GM18505 (cell line): ENCODE data around the gene MFAP4.

Source experiments
- ATAC-seq: cut with Tn5 transposase; IDR thresholded peaks from one replicate; pipeline ENCODE4 v1.9.1; 2021; ENCODE audit not compliant: unreplicated experiment
- POLR2A ChIP-seq: IDR thresholded peaks from 4 replicates; pipeline ENCODE4 v1.6.1; 2011; ENCODE audit warnings: borderline replicate concordance; ENCODE audit not compliant: insufficient read depth, insufficient read length; ENCODE audit errors: extremely low read depth

The MFAP4 gene

DNA sequence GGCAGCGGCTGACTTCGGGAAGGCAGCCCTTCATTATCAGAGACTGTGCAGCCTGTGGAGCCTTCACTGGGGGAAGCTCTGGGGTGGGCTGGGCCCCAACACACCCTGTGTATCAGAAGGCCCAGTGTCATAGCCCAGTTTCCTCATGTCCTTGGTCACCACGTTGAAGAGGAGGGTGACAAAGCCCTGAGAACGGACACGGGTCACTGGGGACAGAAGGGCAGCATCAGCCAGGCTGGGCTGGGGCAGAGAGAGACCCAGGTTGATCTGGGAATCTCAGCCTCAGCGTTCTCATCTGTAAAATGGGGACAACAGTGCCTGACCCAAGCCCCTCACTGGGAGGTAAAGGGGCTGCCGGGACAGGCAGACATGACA is 43.7 kb downstream of the MFAP4 start:
- TF ChIP-seq POLR2A, result no peak

DNA sequence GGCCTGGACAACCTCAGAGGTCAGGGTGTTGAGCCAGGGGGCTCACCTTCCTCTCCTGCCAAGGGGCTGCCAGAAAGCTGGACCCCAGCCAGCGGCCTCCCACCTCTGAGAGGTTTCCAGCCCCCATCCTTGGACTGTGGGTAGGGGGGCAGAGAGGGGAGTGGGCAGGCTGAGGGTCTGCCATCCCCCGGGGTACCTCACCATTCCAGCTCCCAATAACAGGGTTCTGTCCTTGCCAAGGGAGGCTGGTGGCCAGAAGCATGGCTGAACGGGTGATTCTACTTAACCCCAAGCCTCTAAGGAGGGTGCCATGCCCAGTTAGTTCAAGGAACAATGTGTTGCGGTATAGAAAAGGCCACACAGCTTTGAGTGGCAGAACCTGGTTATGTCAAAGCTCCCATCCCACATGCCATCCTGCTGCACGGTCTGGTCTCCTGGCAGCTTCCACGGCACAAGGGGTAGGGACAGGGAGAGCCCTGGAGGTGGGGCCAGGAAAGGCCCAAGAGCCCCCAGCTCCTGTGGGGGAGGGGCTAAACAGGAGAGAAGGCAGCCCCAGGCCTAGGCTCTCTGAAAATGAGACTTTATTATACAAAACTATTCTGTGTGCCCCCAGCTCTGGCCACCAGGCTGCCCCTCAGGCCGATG is 44.3 kb downstream of the MFAP4 start:
- no peak for TF ChIP-seq POLR2A

More for the DNA sequence above, 43.7 kb downstream of the MFAP4 start:
- no peak for ATAC-seq

DNA sequence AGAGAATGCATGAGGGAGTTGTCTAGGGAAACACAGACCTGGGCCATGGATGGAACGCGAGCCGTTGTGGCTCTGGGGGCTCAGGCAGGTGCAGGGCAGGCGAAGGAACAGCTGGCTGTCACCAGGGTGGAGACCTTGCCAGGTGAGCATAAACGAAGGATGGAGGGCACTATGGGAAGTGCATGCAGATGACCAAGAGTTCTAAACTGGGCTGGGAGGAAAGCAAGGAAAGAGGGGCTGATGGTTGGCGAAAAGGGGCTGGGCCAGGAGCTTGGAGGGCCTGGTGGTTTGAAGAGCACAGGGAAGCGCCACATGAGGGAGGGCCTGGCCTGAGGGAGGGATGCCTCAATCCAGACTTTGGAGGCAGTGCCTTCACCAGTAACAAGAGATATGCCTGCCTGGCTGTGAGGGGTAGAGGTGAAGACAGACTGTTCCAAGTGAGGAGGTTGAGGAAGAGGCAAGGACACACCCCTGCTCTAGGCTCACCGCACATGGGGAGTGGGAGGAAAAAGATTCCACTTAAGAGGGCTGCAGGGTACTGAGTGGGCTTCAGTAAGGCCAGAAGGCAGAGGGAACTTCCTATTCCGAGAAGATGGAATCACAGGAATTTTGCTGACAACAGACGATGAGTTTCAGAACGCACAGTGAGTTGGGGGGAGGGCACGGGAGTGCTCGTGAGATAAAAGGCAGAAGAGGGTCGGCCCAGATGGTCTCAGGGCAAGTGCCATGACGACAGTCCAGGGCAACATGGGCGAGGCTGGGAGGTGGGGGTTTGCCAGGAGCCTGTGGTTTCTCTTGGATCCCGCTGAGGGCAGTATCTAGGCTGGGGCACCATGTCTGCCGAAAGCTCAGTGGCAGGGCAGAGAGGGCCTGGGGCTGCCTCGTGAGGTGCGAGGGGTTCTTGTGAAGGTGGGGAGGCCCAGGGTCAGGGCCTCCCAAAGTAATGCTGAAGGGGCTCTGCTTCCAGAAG is 45.1 kb downstream of the MFAP4 start:
- ATAC-seq, result no peak
- no peak for TF ChIP-seq POLR2A

More for the DNA sequence above, 44.3 kb downstream of the MFAP4 start:
- ATAC-seq, result no peak

DNA sequence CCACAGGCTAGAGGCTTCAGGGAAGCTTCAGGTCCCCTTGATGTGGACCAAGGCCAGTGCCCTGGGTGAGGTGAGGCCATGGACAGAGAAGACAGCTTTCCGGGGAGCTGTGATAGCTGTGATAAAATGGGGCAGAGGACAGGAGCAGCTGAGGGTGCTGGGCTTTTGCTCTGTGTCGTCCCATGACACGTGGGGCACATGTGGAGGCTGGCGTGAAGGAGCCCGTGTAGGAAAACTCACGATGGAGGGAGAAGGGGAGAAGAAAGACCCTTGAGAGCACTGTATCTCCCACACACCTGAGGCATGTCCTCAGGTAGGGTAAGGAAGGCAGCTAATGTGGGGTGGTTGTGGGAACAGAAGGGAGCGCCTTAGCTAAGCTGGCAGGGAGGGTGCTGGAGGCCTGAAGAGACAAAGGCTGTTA is 45.8 kb downstream of the MFAP4 start:
- ATAC-seq, result no peak
- TF ChIP-seq POLR2A, result no peak

DNA sequence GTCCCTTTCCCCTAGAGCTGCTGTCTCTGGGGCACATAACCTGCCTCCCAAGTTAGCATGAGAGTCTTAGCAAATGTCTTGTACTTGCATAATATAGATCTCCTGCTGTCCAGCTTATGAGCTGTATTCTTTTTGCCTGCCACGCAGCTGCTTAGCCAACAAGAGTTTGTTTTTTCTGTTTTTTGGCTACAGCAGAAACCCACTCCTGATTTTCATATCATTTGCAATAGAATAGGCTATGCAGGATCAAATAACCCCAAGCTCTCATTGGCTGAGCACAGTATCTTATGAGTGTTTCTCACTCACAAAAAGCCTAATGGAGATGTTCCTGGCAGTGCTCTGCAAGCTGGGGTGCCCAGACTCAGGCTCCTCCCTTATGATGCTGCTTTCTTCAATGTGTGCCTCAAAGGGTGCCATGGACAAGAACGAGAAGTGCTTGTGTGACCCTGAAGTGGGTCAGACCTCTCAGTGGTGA is 47.6 kb downstream of the MFAP4 start:
- no peak for ATAC-seq
- no peak for TF ChIP-seq POLR2A

DNA sequence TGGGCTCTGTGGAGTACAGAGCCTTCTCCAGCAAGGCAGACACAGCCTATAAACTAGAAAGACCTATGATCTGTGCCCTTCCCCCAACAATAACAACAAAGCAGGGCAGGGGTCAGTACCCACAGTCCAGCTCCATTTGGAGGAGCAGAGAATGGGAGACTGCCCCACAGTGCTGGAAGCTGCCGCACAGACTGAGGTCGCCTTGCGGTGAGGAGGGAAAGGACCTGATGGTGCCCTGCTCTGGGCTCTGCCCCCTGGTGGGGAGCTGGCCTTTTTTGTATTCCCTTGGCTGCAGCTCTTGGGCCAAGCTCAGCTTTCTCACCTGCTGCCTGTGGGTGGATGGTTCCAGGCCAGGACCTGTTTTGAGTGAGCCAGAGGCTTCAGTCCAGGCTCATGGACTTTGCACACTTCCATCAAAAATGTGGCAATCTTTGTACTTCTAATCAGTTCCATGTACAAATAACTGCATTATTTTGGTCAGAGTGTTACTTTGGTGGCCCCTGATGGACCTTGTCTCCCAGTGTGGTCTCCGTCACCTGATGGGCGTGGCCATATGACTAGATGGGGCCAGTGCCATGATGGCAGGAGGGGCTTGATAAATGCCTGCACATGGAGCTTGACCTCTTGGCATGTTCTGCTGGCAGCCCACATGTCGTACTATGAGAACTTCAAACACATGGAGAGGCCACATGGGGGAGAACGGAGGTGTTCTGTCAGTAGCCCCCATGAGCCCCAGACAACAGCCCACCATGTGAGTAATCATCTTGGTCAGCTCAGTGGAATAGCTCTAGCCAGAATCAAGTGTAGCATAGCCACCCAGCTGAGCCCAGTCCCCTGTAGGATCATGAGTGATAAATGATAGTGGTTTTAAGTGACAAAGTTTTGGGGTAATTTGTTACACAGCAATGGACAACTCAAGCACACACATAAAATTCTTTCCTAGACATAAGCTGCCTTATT is 48.7 kb downstream of the MFAP4 start:
- no peak for ATAC-seq
- TF ChIP-seq POLR2A, result no peak

DNA sequence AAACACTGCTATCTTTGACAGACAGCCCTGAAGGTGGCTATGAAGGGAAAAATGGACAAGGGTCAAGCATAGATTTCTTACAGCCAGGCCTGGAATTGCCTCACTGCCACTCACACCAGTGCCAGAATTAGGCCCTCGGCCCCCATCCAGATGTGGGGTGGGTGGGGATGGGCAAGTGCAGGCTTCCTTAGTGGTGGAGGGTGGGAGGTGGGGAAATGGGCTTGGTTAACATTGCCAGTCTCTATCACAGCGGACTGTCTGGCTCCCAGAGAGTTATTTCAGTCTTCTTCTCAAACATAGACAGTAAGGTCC is 49.3 kb downstream of the MFAP4 start:
- TF ChIP-seq POLR2A, result no peak
- no peak for ATAC-seq

DNA sequence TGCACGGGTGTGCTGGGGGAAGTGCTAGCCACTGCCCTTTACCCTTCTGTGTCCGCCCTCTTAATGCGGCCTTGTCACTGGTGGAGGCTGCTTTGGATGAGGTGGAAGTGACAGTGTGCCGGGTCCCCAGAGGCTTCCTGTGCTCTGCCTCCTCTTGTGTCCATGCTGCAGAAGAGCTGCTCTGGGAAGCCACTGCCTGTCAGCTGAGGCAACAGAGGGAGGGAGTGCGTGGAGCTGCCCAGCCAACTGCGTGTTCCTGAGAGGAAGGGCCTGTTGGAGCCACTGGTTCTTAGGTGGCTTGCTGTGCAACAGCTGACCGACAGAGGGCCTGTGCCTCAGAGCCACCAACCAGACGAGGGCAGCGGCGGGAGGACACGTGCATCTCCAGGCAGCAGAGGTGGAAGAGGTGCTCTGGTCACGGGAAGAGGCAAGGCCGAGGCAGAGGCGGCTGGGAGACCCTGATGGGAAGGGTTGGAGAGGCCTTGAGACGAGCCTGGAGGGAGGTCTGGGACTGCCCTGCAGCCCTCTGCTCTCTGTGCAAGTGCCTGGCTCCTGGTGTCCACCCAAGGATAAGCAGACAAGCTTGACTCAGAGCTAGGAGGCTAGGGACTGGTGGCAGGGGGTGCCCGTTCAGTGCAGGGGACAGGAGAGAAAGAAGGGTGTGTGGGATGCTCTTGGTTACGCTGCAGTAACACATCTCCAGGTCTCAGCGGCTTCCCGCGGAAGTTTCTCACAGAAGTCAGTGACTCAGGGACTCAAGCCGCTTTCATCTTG is 49.9 kb downstream of the MFAP4 start:
- TF ChIP-seq POLR2A, result no peak

DNA sequence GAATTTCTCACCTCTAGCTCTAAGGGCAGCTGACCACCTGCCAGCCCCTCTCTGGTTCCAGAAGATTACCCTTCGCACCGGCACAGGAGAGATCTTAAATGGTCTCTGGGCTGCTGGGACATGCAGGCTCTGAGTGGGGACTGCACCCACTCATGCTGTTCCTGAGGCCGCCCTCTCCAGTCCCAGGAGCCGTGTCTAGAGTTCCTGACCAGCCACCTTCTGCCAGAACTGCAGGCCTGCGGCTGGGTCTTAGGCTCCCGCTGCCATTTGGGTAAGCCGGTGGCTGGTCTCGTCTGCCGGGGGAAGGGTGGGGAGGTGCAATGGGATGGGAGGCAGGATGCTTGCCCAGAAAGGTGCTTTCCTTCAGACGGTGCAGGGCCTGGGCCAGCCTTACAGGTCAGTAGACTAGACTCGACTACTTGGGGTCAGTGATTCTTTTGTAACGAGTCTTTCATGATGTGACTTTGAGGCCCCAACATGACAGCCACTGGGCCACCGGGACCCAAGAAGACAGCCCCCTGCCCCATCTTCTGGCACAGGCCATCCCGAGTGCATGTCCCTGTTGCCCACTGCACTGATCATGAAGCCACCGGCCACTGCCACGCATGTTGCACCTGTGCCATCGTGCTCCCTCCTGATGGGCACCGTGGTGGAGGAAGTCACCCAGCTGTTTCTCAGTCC is 50.9 kb downstream of the MFAP4 start:
- no peak for TF ChIP-seq POLR2A
- ATAC-seq, result no peak

More for the DNA sequence above, 49.9 kb downstream of the MFAP4 start:
- ATAC-seq, result no peak

DNA sequence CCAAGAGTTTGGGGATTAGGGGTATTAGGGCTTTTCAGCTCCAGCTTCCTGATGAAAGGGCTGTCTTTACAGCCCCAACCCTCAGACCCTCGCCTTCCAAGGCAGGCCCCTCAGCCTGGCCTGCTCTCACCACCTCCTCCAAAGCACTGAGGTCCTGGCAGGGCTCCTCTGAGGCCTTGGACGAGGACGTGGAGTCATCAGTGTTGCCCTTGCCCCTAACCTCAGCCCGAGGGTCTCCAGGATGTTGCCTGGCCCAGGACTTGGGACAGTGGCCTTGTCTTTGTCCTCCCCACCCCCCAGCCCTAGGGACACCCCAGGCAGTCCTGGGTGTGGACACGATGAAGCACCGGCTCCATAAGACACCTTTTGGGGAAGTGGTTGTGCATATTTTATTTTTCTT is 52.7 kb downstream of the MFAP4 start:
- no peak for ATAC-seq
- no peak for TF ChIP-seq POLR2A

DNA sequence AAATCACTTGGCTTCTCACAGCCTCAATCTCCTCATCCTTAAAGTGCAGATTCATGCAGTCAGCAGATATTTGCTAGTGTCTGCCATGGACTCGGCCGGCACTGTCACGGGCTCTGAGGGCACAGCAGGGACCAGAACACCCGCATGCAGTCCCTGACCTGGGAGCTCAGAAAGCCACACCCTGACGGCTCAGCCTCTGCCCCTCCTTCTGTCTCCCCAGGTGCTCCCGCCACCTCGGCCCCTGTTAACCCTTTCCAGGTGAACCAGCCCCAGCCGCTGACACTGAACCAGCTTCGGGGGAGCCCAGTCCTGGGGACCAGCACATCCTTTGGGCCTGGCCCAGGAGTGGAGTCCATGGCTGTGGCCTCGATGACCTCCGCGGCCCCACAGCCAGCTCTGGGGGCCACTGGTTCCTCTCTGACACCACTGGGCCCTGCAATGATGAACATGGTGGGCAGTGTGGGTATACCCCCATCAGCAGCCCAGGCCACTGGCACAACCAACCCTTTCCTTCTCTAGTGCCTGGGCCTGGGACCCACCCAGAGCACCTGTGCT is 53.2 kb downstream of the MFAP4 start:
- TF ChIP-seq POLR2A, result no peak
- ATAC-seq, result no peak
